NOMO-1 treated with dmso at 0.1 percent for 144 hours (cell line): ENCODE measurements around the gene THSD7B.

Experiments
- DNase-seq: peaks from one replicate; lab custom pipeline; 2025; ENCODE audit not compliant: unreplicated experiment; lab: John Stamatoyannopoulos, UW

The THSD7B gene

GRCh38 chr2:137345994-137346393 lies 580.6 kb downstream of the THSD7B start:
- no peak for DNase-seq

- no peak for DNase-seq
These were observed 583.0 kb downstream of the THSD7B start for GRCh38 chr2:137348301-137348700.

GRCh38 chr2:137357634-137358033 lies 592.3 kb downstream of the THSD7B start:
- no peak for DNase-seq

GRCh38 chr2:137367361-137367760 lies 602.0 kb downstream of the THSD7B start:
- DNase-seq: no peak

GRCh38 chr2:137369106-137369505 lies 603.8 kb downstream of the THSD7B start:
- no peak for DNase-seq

- no peak for DNase-seq
These were observed 613.8 kb downstream of the THSD7B start for GRCh38 chr2:137379186-137379585.

- DNase-seq: no peak
These were observed 615.3 kb downstream of the THSD7B start for GRCh38 chr2:137380610-137381009.

- DNase-seq: no peak
These were observed 616.4 kb downstream of the THSD7B start for GRCh38 chr2:137381731-137382130.

GRCh38 chr2:137383391-137383790 lies 618.0 kb downstream of the THSD7B start:
- no peak for DNase-seq

- no peak for DNase-seq
These were observed 621.7 kb downstream of the THSD7B start for GRCh38 chr2:137387044-137387443.

GRCh38 chr2:137405496-137405895 lies 640.2 kb downstream of the THSD7B start:
- DNase-seq: no peak

- DNase-seq: no peak
These were observed 646.2 kb downstream of the THSD7B start for GRCh38 chr2:137411585-137411984.

- DNase-seq: no peak
These were observed 655.4 kb downstream of the THSD7B start for GRCh38 chr2:137420744-137421143.

- DNase-seq: no peak
These were observed 669.8 kb downstream of the THSD7B start for GRCh38 chr2:137435162-137435561.

- DNase-seq: no peak
These were observed 672.0 kb downstream of the THSD7B start for GRCh38 chr2:137437386-137437785.

- no peak for DNase-seq
These were observed 679.6 kb downstream of the THSD7B start for GRCh38 chr2:137444970-137445369.

- DNase-seq: no peak
These were observed 684.1 kb downstream of the THSD7B start for GRCh38 chr2:137449454-137449853.

- DNase-seq: no peak
These were observed 689.5 kb downstream of the THSD7B start for GRCh38 chr2:137454886-137455285.

- DNase-seq: no peak
These were observed 702.0 kb downstream of the THSD7B start for GRCh38 chr2:137467246-137467862.

- no peak for DNase-seq
These were observed 727.9 kb downstream of the THSD7B start for GRCh38 chr2:137493261-137493660.

GRCh38 chr2:137500599-137500998 lies 735.3 kb downstream of the THSD7B start:
- no peak for DNase-seq

GRCh38 chr2:137507237-137507636 lies 741.9 kb downstream of the THSD7B start:
- DNase-seq: no peak

GRCh38 chr2:137508739-137509384 lies 743.5 kb downstream of the THSD7B start:
- no peak for DNase-seq
